SK-N-SH (cell line): Measurements from ENCODE around the gene POLR2J. TPM values are rescaled to one million over a fixed set of nuclear protein-coding genes. Genes with fewer than 3 reads are reported as not detected.
A peak's percentile ranks its signal among the peaks of the same experiment; 100 is the strongest.

Experiments used
- CTCF ChIA-PET: fragments of 300-600, 350-600 bp; formaldehyde crosslinking; extraction: SDS; loops from one replicate; lab custom pipeline; 2021; lab: Yijun Ruan, JAX
- POLR2A ChIA-PET: fragments of 350-600 bp; sonication (Branson Sonifier 250); formaldehyde crosslinking; extraction: SDS; loops from one replicate; lab custom pipeline; 2020; ENCODE audit warnings: antibody characterized with exemption, inconsistent platforms; lab: Yijun Ruan, JAX
- DNase-seq: peaks from one replicate; pipeline ENCODE4 v3.0.0; 2012
- H2AFZ ChIP-seq: fragments of 200-600 bp; sonication (generic); 2 replicates; pipeline ENCODE4 v1.8.1; 2016; ENCODE audit warnings: antibody characterized with exemption, mild to moderate bottlenecking, low read depth
- H3F3A ChIP-seq: fragments of 200-600 bp; sonication (generic); replicated peaks from 2 replicates; pipeline ENCODE3; 2016; ENCODE audit warnings: antibody characterized with exemption, mild to moderate bottlenecking; ENCODE audit not compliant: insufficient read depth
- H3K27ac ChIP-seq, 2 experiments: fragments of 200-500 bp in 1 of 2; fragments of 200-600 bp in 1 of 2; sonication (Bioruptor generic) in 1 of 2; sonication (generic), shearing (Covaris generic) in 1 of 2; 2 replicates each; pipeline versions ENCODE4 v1.5.1 to v1.6.1; 2014 to 2016; ENCODE audit warnings: low read depth in 2 of 2, inconsistent platforms in 1 of 2, low read length in 1 of 2, mild to moderate bottlenecking in 1 of 2, mixed read lengths in 1 of 2
- H3K27me3 ChIP-seq: fragments of 200-600 bp; sonication (generic), shearing (Covaris generic); 2 replicates; pipeline ENCODE4 v1.6.1; 2016; ENCODE audit warnings: mixed run types; ENCODE audit not compliant: insufficient read depth
- H3K36me3 ChIP-seq, 2 experiments: fragments of 200-500 bp in 1 of 2; fragments of 200-600 bp in 1 of 2; sonication (Bioruptor generic) in 1 of 2; sonication (generic) in 1 of 2; replicated peaks in 1 of 2; 2 replicates each; pipeline versions ENCODE3 to v1.5.1; 2014 to 2016; ENCODE audit warnings: low read length in 1 of 2, mild to moderate bottlenecking in 1 of 2; ENCODE audit not compliant: insufficient read depth in 2 of 2, control insufficient read depth in 1 of 2
- H3K4me1 ChIP-seq, 2 experiments: fragments of 200-500 bp in 1 of 2; fragments of 200-600 bp in 1 of 2; sonication (Bioruptor generic) in 1 of 2; sonication (generic), shearing (Covaris generic) in 1 of 2; 2 replicates each; pipeline versions ENCODE4 v1.5.1 to v1.6.1; 2014 to 2016; ENCODE audit warnings: low read depth in 1 of 2, low read length in 1 of 2, mixed run types in 1 of 2; ENCODE audit not compliant: insufficient read depth in 2 of 2, control insufficient read depth in 1 of 2
- H3K4me2 ChIP-seq: fragments of 200-600 bp; sonication (generic), shearing (Covaris generic); 2 replicates; pipeline ENCODE4 v1.6.1; 2017; ENCODE audit warnings: mixed run types
- H3K4me3 ChIP-seq, 2 experiments: fragments of 200-500 bp in 1 of 2; fragments of 200-600 bp in 1 of 2; sonication (Bioruptor generic) in 1 of 2; sonication (generic), shearing (Covaris generic) in 1 of 2; 2 replicates each; pipeline versions ENCODE4 v1.5.1 to v1.8.1; 2014 to 2016; ENCODE audit warnings: low read depth in 2 of 2, inconsistent platforms in 1 of 2, low read length in 1 of 2, mild to moderate bottlenecking in 1 of 2, mixed read lengths in 1 of 2, moderate library complexity in 1 of 2
- H3K79me2 ChIP-seq: fragments of 200-600 bp; sonication (generic); 2 replicates; pipeline ENCODE4 v1.8.1; 2017; ENCODE audit warnings: mild to moderate bottlenecking; ENCODE audit not compliant: insufficient read depth
- H3K9ac ChIP-seq: fragments of 200-600 bp; sonication (generic); 2 replicates; pipeline ENCODE4 v1.6.1; 2017; ENCODE audit warnings: mixed run types
- H3K9me2 ChIP-seq: fragments of 200-600 bp; sonication (generic); 2 replicates; pipeline ENCODE4 v1.6.1; 2017; ENCODE audit warnings: mixed run types
- H3K9me3 ChIP-seq: fragments of 200-600 bp; sonication (generic); 2 replicates; pipeline ENCODE4 v1.6.1; 2017; ENCODE audit warnings: mixed run types, mild to moderate bottlenecking, moderate library complexity
- H4K20me1 ChIP-seq: fragments of 200-600 bp; sonication (generic); 2 replicates; pipeline ENCODE4 v1.6.1; 2017; ENCODE audit warnings: mild to moderate bottlenecking, mixed run types; ENCODE audit not compliant: insufficient read depth
- EP300 ChIP-seq, 2 experiments: IDR thresholded peaks; 2 replicates each; pipeline versions ENCODE4 v1.4.0 to v1.6.1; 2012; ENCODE audit warnings: borderline replicate concordance in 1 of 2, low read depth in 1 of 2, low read length in 1 of 2
- FOXM1 ChIP-seq: IDR thresholded peaks from 2 replicates; pipeline ENCODE4 v1.4.0; 2012; ENCODE audit warnings: low read depth, mild to moderate bottlenecking
- GATA2 ChIP-seq: sonication (generic); formaldehyde crosslinking; IDR thresholded peaks from 2 replicates; pipeline ENCODE4 v1.5.0; 2020; ENCODE audit warnings: mild to moderate bottlenecking, missing genetic modification reagents
- NRF1 ChIP-seq: IDR thresholded peaks from 2 replicates; pipeline ENCODE4 v1.6.1; 2012; ENCODE audit warnings: low read depth, mild to moderate bottlenecking, low read length
- PBX3 ChIP-seq: IDR thresholded peaks from 2 replicates; pipeline ENCODE4; 2012
- POLR2AphosphoS5 ChIP-seq: IDR thresholded peaks from 2 replicates; pipeline ENCODE4 v1.6.1; 2012; ENCODE audit warnings: low read depth, low read length
- RAD21 ChIP-seq: IDR thresholded peaks from 2 replicates; pipeline ENCODE4 v1.6.1; 2012; ENCODE audit warnings: mild to moderate bottlenecking, low read length
- RXRA ChIP-seq: IDR thresholded peaks from 2 replicates; pipeline ENCODE4 v1.4.0; 2012; ENCODE audit warnings: low read depth, mild to moderate bottlenecking, borderline replicate concordance
- TCF12 ChIP-seq: IDR thresholded peaks from 2 replicates; pipeline ENCODE4 v1.4.0; 2012
- TEAD4 ChIP-seq: IDR thresholded peaks from 2 replicates; pipeline ENCODE4 v1.4.0; 2012; ENCODE audit warnings: mild to moderate bottlenecking, borderline replicate concordance; ENCODE audit not compliant: insufficient read depth
- WGBS: methylation state at CpG from one replicate; pipeline ENCODE4 v1.1.6; 2017; ENCODE audit warnings: low lambda C conversion rate; 5-methylcytosine and 5-hydroxymethylcytosine counted together
- polyA plus RNA-seq, 3 experiments: library from polyadenylated mRNA; depleted of rRNA; stranded (reverse); fragments of >200 nt; gene quantifications; 2 replicates each; pipeline ENCODE4 v1.2.3, GENCODE V29; 2012
- TF ChIP-seq, protein P1 (sequence below): IDR thresholded peaks from 2 replicates; pipeline ENCODE4 v1.4.0; 2012; ENCODE audit warnings: low read depth, borderline replicate concordance

The POLR2J gene
- polyA plus RNA-seq, 1 of the 3 experiments (the other 2 are of a cell fraction), result 299 TPM

DNA sequence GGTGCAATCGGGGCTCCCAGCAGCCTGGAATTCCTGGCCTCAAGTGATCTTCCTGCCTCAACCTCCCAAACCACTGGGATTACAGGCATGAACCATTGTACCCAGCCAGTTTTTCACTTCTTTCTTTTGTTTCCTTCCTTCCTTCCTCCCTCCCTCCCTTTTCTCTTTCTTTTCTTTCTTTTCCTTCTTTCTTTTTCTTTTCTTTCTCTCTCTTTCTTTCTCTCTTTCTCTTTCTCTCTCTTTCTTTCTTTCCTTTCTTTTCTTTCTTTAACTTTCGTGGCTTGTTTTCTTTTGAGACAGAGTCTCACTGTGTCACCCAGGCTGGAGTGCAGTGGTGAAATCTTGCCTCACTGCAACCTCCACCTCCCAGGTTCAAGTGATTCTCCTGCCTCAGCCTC, 33.0 kb downstream of the POLR2J start:
- Histone ChIP-seq H3K36me3 (peaks cover 20 to 48% of the 10 kb centered on the region in 2 experiments), H3K4me1 (peaks cover 2 to 6% of the 10 kb centered on the region in 2 experiments; a peak in 1 of 4 replicates), H3K4me2 (no peak overlapping the region), H2AFZ (no peak overlapping the region), H3K9me2 (no peaks in the 10 kb centered on the region)
- TF ChIP-seq TEAD4, result no peak
- TF ChIP-seq, all 33 proteins: peak for 0
- Histone ChIP-seq H3K27me3 (no peaks in the 10 kb centered on the region), H4K20me1 (no peaks in the 10 kb centered on the region), H3K9me3 (no peaks in the 10 kb centered on the region), H3K9ac (no peak overlapping the region), H3F3A (peaks cover 10% of the 10 kb centered on the region), H3K27ac (no peak overlapping the region), H3K4me3 (no peak overlapping the region), H3K79me2 (peaks cover 13% of the 10 kb centered on the region)
- DNase-seq, result no peak
- WGBS, result 76% methylated on average over 2 of the region's 2 CpGs
- CTCF ChIA-PET, result interaction anchor here (0.6 to 2.0 kb wide), 4 partner anchors 19 to 133 kb away, joined by 3 to 4 read pairs (median 3); partner anchors contain the start of genes ALKBH4 and LRWD1
- POLR2A ChIA-PET, result no interaction called here

- Histone ChIP-seq H4K20me1 (no peaks in the 10 kb centered on the region), H3K36me3 (peaks cover 20 to 51% of the 10 kb centered on the region in 2 experiments), H3K4me1 (peaks cover 7 to 10% of the 10 kb centered on the region in 2 experiments; a peak in 2 of 4 replicates), H3K79me2 (peaks cover 16% of the 10 kb centered on the region), H3K4me2 (no peak overlapping the region), H3K27me3 (no peaks in the 10 kb centered on the region), H3F3A (peaks cover 6% of the 10 kb centered on the region), H2AFZ (no peak overlapping the region), H3K9me3 (no peaks in the 10 kb centered on the region), H3K9me2 (no peaks in the 10 kb centered on the region), H3K27ac (no peak overlapping the region), H3K4me3 (no peak overlapping the region), H3K9ac (no peak overlapping the region)
- CTCF ChIA-PET, result interaction anchor here (0.8 to 2.0 kb wide), 2 partner anchors 19 to 22 kb away, joined by 3 to 4 read pairs; partner anchors contain the start of genes ALKBH4 and LRWD1
- POLR2A ChIA-PET, result no interaction called here
- 89% methylated on average over 17 of the region's 17 CpGs for WGBS
- DNase-seq, result peak; percentile 4
- TF ChIP-seq EP300 (IDR thresholded peaks at IDR 0.05; ENCODE audit: borderline replicate concordance in 1 of 2, low read depth in 1 of 2, low read length in 1 of 2), result no peak
- TF ChIP-seq TEAD4, result no peak
- TF ChIP-seq RXRA, result no peak
- no peak for TF ChIP-seq RAD21
- TF ChIP-seq TCF12, result no peak
- no peak for TF ChIP-seq GATA2 (CRISPR knock-in tag)
- TF ChIP-seq, protein P1, sequence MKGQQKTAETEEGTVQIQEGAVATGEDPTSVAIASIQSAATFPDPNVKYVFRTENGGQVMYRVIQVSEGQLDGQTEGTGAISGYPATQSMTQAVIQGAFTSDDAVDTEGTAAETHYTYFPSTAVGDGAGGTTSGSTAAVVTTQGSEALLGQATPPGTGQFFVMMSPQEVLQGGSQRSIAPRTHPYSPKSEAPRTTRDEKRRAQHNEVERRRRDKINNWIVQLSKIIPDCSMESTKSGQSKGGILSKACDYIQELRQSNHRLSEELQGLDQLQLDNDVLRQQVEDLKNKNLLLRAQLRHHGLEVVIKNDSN, result no peak
- TF ChIP-seq POLR2AphosphoS5, result no peak
- no peak for TF ChIP-seq PBX3
- TF ChIP-seq NRF1, result no peak
- no peak for TF ChIP-seq FOXM1
Measured at GRCh38 chr7:102444961-102445673, 33.6 kb downstream of the POLR2J start.
